ENCODE data around the gene KRT14.

- TF ChIP-seq, protein P1, sequence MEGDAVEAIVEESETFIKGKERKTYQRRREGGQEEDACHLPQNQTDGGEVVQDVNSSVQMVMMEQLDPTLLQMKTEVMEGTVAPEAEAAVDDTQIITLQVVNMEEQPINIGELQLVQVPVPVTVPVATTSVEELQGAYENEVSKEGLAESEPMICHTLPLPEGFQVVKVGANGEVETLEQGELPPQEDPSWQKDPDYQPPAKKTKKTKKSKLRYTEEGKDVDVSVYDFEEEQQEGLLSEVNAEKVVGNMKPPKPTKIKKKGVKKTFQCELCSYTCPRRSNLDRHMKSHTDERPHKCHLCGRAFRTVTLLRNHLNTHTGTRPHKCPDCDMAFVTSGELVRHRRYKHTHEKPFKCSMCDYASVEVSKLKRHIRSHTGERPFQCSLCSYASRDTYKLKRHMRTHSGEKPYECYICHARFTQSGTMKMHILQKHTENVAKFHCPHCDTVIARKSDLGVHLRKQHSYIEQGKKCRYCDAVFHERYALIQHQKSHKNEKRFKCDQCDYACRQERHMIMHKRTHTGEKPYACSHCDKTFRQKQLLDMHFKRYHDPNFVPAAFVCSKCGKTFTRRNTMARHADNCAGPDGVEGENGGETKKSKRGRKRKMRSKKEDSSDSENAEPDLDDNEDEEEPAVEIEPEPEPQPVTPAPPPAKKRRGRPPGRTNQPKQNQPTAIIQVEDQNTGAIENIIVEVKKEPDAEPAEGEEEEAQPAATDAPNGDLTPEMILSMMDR (IDR thresholded peaks at IDR 0.05): no peak
- TF ChIP-seq EZH2 (IDR thresholded peaks at IDR 0.05) (no peak), EZH2phosphoT487 (IDR thresholded peaks at IDR 0.05) (no peak)
Observed at GRCh38 chr17:41634639-41635038, 47.9 kb upstream of the KRT14 start.

Measured in neural progenitor cell (in vitro differentiated cells).